IMR-90 (cell line): ENCODE data around the gene XAGE3.
"Not testable (repeated sequence)": the region's sequence is repeated elsewhere in the genome, so short reads cannot be mapped to it uniquely, and the experiment has no call there.

Experiments used
- FOS ChIP-seq: fragments of 150-350 bp; IDR thresholded peaks from 2 replicates; pipeline ENCODE4 v1.6.1; 2016; ENCODE audit warnings: low read depth, low read length
- RAD21 ChIP-seq: IDR thresholded peaks from 2 replicates; pipeline ENCODE4 v1.6.1; 2012; ENCODE audit warnings: low read length, improper control_type of control experiment
- RCOR1 ChIP-seq: IDR thresholded peaks from 2 replicates; pipeline ENCODE4 v1.6.1; 2012; ENCODE audit warnings: mild to moderate bottlenecking, low read length, improper control_type of control experiment; ENCODE audit not compliant: insufficient replicate concordance
- TF ChIP-seq, protein P1 (sequence below): conservative IDR thresholded peaks from 2 replicates; pipeline ENCODE4 v1.5.1; 2012; ENCODE audit warnings: mild to moderate bottlenecking, low read depth, low read length, improper control_type of control experiment

DNA sequence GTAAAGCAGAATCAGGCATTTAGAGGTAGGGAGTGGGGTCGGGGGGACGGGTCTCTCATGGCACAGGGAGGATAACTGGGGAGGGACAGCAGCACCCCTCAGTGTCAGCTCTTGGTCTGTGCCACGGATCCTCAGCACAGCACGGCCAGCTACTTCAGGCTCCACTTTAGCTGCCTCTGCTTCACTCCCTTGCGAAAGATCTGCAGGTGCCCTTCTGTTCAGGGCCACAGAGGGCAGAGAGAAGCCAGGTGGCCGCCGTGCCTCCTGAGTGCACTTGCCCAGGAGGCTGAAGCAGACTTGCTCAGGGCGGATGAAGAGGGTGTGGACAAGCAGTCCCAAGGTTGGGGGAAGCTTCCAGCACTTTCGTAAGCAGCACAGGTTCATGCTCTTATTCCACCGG is 19.6 kb upstream of the XAGE3 start:
- TF ChIP-seq RAD21, RCOR1, FOS: not testable (repeated sequence)
- TF ChIP-seq, protein P1, sequence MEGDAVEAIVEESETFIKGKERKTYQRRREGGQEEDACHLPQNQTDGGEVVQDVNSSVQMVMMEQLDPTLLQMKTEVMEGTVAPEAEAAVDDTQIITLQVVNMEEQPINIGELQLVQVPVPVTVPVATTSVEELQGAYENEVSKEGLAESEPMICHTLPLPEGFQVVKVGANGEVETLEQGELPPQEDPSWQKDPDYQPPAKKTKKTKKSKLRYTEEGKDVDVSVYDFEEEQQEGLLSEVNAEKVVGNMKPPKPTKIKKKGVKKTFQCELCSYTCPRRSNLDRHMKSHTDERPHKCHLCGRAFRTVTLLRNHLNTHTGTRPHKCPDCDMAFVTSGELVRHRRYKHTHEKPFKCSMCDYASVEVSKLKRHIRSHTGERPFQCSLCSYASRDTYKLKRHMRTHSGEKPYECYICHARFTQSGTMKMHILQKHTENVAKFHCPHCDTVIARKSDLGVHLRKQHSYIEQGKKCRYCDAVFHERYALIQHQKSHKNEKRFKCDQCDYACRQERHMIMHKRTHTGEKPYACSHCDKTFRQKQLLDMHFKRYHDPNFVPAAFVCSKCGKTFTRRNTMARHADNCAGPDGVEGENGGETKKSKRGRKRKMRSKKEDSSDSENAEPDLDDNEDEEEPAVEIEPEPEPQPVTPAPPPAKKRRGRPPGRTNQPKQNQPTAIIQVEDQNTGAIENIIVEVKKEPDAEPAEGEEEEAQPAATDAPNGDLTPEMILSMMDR = not testable (repeated sequence)
